ENCODE measurements around the gene NEK4. TPM values are rescaled to one million over a fixed set of nuclear protein-coding genes. Genes with fewer than 3 reads are reported as not detected.
A peak's percentile ranks its signal among the peaks of the same experiment; 100 is the strongest.

NEK4 gene
- total RNA-seq, 1 donor from 2014 or later: 18.5 TPM

GRCh38 chr3:52774901-52775864 lies 4.4 kb upstream of the NEK4 start:
- Histone ChIP-seq H3K27me3 (ENCODE audit: control insufficient read depth, insufficient read depth, low read length) (peaks cover 2% of the 10 kb centered on the region), H3K36me3 (ENCODE audit: control insufficient read depth, insufficient read depth, low read length) (no peaks in the 10 kb centered on the region)

GRCh38 chr3:52774066-52774713 lies 3.5 kb upstream of the NEK4 start:
- DNase-seq (ENCODE audit: low read depth): no peak
- H3K36me3 ChIP-seq (ENCODE audit: control insufficient read depth, insufficient read depth, low read length): no peaks in the 10 kb centered on the region

More at GRCh38 chr3:52774901-52775864, 4.4 kb upstream of the NEK4 start:
- TF ChIP-seq, protein P1, sequence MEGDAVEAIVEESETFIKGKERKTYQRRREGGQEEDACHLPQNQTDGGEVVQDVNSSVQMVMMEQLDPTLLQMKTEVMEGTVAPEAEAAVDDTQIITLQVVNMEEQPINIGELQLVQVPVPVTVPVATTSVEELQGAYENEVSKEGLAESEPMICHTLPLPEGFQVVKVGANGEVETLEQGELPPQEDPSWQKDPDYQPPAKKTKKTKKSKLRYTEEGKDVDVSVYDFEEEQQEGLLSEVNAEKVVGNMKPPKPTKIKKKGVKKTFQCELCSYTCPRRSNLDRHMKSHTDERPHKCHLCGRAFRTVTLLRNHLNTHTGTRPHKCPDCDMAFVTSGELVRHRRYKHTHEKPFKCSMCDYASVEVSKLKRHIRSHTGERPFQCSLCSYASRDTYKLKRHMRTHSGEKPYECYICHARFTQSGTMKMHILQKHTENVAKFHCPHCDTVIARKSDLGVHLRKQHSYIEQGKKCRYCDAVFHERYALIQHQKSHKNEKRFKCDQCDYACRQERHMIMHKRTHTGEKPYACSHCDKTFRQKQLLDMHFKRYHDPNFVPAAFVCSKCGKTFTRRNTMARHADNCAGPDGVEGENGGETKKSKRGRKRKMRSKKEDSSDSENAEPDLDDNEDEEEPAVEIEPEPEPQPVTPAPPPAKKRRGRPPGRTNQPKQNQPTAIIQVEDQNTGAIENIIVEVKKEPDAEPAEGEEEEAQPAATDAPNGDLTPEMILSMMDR (IDR thresholded peaks at IDR 0.05; ENCODE audit: insufficient read depth, low read length, poor library complexity, severe bottlenecking): no peak
- H3K4me3 ChIP-seq (ENCODE audit: low read depth, low read length): no peak overlapping the region
- DNase-seq (ENCODE audit: low read depth): no peak

GRCh38 chr3:52773361-52774065 lies 2.8 kb upstream of the NEK4 start:
- Histone ChIP-seq H3K27me3 (ENCODE audit: control insufficient read depth, insufficient read depth, low read length) (peaks cover 2% of the 10 kb centered on the region), H3K4me3 (ENCODE audit: low read depth, low read length) (no peak overlapping the region), H3K36me3 (ENCODE audit: control insufficient read depth, insufficient read depth, low read length) (no peaks in the 10 kb centered on the region)
- DNase-seq (ENCODE audit: low read depth): no peak
- TF ChIP-seq, protein P1 (IDR thresholded peaks at IDR 0.05; ENCODE audit: insufficient read depth, low read length, poor library complexity, severe bottlenecking): no peak

More at GRCh38 chr3:52774066-52774713, 3.5 kb upstream of the NEK4 start:
- H3K4me3 ChIP-seq (ENCODE audit: low read depth, low read length): no peak overlapping the region
- peaks cover 2% of the 10 kb centered on the region for H3K27me3 ChIP-seq (ENCODE audit: control insufficient read depth, insufficient read depth, low read length)
- TF ChIP-seq, protein P1 (IDR thresholded peaks at IDR 0.05; ENCODE audit: insufficient read depth, low read length, poor library complexity, severe bottlenecking): no peak

DNA sequence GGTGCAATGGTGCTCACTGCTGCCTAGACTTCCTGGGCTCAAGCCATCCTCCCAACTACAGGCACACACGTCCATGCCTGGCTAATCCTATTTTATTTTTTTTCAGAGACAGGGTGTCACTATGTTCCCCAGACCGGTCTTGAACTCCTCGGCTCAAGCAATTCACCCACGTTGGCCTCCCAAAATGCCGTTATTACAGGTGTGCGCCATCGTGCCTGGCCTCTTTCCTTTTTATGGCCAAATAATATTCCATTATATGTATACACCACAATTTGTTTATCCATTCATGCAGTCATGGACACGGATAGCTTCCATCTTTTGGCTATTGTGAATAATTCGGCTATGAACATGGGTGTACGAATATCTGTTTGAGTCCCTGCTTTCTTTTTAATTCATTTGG lies 962 bp upstream of the NEK4 start:
- Histone ChIP-seq H3K36me3 (ENCODE audit: control insufficient read depth, insufficient read depth, low read length) (no peaks in the 10 kb centered on the region), H3K27me3 (ENCODE audit: control insufficient read depth, insufficient read depth, low read length) (no peaks in the 10 kb centered on the region), H3K4me3 (ENCODE audit: low read depth, low read length) (no peak overlapping the region)
- TF ChIP-seq, protein P1 (IDR thresholded peaks at IDR 0.05; ENCODE audit: insufficient read depth, low read length, poor library complexity, severe bottlenecking): no peak
- no peak for DNase-seq (ENCODE audit: low read depth)

DNA sequence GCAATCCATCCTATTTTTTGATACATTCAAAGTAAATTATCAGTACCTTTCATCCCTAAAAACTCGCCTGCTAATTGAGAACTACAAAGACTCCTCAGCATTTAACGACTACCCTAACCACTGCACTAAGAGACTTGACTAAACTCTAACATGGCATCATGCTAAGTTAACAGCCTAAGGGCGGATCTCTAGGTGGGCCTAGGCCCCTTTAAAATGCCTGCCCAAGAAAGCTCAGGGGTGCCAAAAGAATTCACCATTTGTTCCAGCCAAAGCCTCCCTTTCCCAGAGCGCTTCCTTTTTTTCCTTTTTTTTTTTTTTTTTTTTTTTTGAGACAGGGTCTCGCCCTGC lies 568 bp upstream of the NEK4 start:
- Histone ChIP-seq H3K4me3 (ENCODE audit: low read depth, low read length) (peak overlapping the region; percentile 87), H3K36me3 (ENCODE audit: control insufficient read depth, insufficient read depth, low read length) (no peaks in the 10 kb centered on the region), H3K27me3 (ENCODE audit: control insufficient read depth, insufficient read depth, low read length) (no peaks in the 10 kb centered on the region)
- TF ChIP-seq, protein P1 (IDR thresholded peaks at IDR 0.05; ENCODE audit: insufficient read depth, low read length, poor library complexity, severe bottlenecking): no peak
- DNase-seq (ENCODE audit: low read depth): no peak

Measured in kidney epithelial cell (primary cell).